ENCODE data around the gene VPS4A.

Gene VPS4A

GRCh38 chr16:69307091-69307490, 4.1 kb upstream of the VPS4A start:
- DNase-seq (ENCODE audit: low spot score), result no peak

DNA sequence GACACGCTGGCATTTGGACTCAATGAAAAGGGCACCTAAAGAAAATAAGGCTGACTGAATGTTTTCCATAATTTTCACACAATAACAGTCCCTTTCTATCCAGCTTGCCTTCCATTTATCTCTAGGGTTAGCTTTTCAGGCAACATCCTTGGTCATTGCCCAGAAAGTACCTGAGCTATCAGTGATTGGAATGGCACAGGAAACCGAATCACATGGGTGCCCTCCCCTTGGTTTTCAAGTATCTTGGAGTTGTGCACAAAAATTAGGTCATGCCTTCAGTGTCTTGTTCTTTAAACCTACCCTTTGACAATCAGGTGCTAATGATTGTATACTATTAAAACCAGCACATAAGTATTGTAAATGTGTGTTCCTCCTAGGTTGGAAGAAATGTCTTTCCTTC, 3.3 kb upstream of the VPS4A start:
- DNase-seq (ENCODE audit: low spot score), result no peak

DNA sequence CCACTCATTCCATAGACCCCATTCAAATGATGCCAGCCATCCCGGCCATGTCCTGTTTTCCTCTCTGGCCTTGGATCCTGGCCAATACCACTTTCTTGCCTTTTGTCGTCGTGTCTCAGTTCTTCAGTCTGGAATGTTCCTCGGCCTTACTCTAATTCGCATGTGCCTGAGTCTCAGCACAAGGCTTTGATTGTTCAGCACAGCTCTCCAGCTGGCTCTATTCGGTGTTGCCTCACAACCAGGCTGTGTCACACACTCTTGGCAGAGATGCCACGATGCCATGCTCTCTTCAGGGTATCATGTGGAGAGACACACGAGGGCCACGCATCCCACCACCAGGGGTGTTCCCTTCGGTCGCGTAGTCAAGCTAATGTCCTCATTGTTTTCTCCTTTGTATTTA, 1.8 kb upstream of the VPS4A start:
- DNase-seq (ENCODE audit: low spot score), result no peak

GRCh38 chr16:69311533-69312387, 610 bp downstream of the VPS4A start:
- DNase-seq (ENCODE audit: low spot score), result peak; percentile 65

- DNase-seq (ENCODE audit: low spot score), result no peak
These were observed 2.3 kb downstream of the VPS4A start for GRCh38 chr16:69313469-69313868.

DNA sequence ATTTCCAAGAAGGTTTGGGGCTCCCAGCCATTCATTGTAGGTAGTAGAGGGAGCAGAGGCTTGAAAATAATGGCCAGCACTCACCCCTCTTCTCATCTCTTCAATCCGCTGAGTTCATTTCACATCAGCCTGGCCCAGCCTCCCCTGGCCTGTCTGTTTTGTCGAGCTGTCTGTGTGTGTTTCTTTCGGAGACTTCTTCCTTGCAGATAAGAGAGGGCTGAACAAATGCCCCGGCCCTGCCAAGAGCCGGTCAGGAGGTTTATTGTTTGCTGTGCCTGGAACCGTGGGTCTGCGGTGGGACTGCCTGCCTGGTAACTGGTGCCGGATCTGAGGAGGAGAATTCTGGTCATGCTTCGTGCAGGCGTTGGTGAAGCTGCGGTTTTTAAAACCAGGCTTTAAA, 3.4 kb downstream of the VPS4A start:
- no peak for DNase-seq (ENCODE audit: low spot score)

DNA sequence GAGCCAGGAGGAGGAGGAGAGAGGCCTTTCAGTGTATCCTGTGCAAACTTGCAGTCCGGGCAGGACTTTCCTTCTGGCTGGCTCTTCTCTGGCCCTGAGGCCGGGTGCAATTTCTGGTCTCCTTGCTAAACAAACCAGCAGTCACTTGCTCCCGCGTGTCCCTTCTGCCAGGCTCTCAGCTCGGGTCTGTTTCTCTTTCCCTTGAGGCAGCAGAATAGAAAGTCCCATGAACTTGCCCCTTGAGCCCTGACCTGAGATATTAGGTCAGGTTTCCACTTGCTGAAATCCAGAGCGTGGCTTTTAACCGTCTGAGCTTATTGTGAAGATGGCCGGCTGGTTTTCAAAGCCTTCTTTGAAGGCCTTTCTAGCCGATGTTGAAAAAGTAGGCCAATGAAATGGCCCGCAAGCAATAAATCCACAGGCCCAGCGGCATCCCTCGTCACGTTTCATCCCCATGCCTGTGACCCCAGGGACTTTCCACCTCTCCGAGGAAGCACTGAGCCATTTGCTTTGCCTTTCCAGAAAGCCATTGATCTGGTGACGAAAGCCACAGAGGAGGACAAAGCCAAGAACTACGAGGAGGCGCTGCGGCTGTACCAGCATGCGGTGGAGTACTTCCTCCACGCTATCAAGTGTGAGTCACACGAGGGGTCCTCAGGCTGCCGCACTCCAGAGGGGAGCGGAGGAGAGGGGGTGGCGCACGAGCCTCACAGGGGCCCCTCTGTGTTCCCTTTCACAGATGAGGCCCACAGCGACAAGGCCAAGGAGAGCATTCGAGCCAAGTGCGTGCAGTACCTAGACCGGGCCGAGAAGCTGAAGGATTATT, 4.5 kb downstream of the VPS4A start:
- no peak for DNase-seq (ENCODE audit: low spot score)

DNA sequence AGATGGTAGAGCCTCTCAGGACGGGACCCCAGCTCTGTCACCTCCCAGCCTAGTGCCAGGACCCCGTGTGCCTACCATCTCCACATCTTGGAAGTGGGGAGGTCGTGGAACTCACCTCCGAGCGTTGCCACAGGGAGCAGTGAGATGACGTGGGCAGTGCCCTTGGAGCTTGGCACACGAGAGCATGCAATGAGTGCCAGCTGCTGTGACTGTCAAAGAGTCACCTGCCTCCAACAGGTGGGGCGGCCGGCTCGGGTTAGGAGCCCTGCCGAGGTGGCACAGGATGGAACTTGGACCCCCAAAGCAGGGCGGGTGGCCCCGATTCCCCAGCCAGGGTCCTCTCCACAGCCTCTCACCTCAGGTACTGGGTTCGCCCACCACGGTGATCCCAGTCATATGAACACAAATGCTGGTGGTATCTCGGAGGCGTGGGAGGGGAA, 5.5 kb downstream of the VPS4A start:
- no peak for DNase-seq (ENCODE audit: low spot score)

DNA sequence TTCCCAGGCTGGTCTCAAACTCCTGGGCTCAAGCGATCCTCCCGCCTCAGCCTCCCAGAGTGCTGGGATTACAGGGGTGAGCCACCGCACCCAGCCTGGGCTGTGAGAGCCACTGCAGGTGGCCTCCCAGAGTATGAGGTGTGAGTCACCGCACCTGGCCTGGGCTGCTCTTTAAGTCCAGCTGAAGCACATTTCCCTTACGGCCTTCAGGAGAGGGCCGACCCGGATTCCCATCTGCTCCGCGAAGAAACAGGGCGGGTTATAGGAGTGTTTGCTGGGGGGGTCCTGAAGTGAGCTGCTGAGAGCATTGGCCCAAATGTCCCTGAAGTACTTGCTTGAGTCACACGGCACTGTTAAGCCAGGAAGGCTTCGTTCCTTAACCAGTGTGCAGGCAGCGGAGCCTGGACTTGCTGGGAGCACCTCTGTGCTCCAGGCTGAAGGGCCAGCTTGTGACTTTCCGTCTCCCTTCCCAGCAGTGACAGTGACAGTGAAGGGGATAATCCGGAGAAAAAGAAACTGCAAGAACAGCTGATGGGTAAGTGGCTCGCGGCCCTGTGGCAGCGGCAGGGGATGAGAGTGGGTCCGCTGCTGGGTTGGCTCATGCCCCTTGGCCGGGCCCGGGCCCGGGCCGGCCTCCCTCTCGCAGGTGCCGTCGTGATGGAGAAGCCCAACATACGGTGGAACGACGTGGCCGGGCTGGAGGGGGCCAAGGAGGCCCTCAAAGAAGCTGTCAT, 7.2 kb downstream of the VPS4A start:
- DNase-seq (ENCODE audit: low spot score), result no peak

DNA sequence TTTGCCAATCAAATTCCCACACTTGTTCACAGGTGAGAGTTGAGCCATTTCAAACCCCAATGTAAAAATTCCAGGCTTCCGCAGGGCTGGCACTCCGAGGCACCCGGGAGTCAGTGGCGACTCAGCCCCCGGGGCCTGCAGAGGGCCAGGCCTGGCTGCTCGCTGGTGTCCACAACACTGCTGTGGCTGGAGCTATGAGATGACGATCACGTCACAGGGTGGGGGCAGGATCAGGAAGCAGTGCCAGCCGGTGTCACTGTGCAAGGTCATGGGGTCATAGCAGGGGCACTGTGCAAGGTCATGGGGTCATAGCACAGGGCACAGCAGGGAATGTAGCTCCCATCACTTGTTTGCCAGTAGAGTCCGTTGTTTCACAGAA, 7.8 kb downstream of the VPS4A start:
- no peak for DNase-seq (ENCODE audit: low spot score)

DNA sequence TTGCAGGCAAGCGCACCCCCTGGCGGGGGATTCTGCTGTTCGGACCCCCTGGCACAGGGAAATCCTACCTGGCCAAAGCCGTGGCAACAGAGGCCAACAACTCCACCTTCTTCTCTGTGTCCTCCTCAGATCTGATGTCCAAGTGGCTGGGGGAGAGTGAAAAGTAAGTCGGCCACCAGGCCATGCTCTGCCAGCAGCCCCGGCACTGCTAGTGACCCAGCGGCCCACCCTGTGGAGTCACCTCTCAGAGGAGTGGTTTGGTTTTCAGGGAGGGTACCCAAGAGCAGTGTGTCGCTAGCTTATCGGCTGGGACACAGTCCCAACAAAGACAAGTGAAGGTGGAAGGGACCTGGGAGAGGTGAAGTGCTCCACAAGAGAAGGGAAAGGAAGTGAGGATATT, 8.2 kb downstream of the VPS4A start:
- no peak for DNase-seq (ENCODE audit: low spot score)

DNA sequence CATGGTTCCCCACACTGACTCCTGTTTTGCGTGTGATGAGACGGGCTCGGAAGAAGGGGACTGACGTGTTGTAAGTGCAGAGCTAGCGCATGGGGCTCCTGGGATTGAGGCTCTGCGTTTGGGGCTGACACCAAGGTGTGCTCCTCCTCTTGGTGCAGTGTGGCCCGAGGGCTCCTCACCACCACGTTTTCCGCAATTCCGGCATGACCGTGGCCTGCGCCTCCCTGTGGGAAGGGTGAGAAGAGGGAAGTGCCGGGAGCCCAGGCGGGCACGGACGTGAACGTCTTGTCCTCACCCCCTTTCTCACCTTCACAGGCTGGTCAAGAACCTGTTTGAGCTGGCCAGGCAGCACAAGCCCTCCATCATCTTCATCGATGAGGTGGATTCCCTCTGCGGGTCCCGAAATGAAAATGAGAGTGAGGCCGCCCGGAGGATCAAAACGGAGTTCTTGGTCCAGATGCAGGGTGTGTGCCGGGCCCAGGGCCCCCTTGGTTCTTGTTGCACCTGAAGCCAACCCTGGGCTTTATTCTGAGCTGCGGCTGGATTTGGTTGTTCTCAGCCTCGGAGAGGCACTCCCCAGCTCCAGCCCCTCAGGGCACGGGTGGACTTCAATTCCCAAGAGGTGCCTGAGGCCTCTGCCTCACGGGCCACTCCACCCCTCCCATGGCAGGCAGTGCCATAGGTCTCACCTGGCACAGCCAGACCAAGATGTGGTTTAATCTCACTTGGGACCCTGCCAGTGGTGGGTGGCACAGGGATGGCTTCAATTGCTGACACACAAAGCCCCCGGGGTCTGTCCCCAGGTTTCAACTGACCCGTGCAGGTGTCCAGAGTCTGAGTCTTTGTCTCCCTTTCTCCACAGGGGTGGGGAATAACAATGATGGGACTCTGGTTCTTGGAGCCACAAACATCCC, 8.9 kb downstream of the VPS4A start:
- DNase-seq (ENCODE audit: low spot score), result no peak

GRCh38 chr16:69320740-69321073, 9.6 kb downstream of the VPS4A start:
- no peak for DNase-seq (ENCODE audit: low spot score)

GRCh38 chr16:69321080-69321479, 9.9 kb downstream of the VPS4A start:
- no peak for DNase-seq (ENCODE audit: low spot score)

DNA sequence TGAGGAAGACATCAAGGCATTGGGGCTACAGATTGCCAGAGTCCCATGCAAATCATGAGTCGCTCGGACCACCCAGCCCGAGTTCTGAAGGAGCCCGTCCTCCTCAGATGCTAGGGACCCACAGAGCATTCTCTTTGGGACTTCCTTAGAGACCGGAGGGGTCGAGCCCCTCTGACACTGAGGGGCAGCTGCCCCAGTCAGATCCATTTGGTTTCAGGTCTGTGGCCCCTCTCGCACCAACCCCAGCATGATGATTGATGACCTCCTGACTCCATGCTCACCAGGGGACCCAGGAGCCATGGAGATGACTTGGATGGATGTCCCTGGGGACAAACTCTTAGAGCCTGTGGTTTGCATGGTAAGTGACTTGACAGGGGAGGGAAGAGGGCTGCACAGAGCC, 11.2 kb downstream of the VPS4A start:
- DNase-seq (ENCODE audit: low spot score), result no peak

DNA sequence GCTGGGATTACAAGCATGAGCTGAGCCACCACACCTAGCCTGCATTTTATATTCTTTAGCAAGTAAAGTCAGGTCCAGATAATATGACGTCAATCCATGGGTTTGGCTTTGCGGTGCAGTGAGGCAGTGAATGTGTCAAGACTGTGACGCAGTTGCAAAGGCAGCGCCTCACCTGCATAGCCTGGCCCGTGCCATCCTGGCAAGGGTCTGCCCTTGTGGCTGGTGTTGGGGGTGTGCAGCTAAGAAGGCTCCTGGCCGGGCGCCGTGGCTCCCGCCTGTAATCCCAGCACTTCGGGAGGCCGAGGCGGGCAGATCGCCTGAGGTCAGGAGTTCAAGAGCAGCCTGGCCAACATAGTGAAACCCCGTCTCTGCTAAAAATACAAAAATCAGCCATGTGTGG, 12.3 kb downstream of the VPS4A start:
- no peak for DNase-seq (ENCODE audit: low spot score)

GRCh38 chr16:69324013-69324531, 12.9 kb downstream of the VPS4A start:
- DNase-seq (ENCODE audit: low spot score), result no peak

DNA sequence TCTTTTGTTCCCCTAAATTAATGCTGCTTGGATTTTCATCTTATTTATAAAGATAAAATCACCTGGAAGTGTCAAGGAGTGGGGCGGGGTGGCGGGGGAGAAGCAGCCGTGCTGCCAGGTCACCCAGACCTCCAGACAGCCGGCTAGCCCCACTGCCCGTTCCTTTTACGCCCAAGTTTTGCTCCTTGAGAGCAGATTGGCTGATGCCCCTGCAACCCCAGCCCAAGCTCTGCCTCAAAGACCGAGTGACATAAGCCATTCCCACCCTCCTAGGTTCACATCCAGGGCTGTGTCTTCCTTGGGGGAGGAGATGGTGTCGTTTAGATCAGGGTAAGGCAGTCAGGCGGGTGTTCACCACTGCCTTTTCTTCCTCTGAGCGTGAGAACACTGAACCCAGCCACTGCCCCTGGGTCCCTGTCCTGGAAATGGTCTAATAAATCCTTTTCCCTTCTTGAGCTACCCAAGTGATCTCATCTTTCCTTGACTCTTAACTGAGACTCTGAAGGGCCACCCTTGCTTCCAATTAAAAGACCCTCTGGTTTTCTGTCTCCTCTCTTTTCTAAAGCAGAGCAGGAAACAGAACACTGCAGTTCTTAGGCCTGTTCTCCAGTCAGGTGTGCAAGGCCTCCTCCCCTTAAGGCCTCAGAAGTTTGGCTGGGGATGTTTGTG, 13.6 kb downstream of the VPS4A start:
- DNase-seq (ENCODE audit: low spot score), result no peak

DNA sequence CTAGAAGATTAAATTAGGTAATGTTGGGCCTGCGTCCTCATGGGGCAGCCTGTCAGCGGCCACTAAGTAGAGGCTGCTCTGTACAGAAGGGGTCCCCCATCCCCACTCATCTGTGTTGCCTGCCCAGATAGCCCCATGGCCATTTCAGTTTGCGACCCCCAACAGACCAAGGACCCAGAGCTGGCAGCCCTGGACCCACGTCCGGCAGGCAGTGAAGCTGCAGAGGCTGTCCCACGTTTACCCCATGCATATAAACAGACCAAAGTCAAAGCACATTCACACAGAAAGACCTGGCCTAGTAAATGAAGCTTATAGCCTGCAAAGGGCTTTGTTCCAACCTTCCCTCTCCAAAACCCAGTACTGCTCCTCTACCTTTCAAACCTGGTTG, 14.6 kb downstream of the VPS4A start:
- no peak for DNase-seq (ENCODE audit: low spot score)

- no peak for DNase-seq (ENCODE audit: low spot score)
These were observed 15.2 kb downstream of the VPS4A start for GRCh38 chr16:69326172-69326873.
